GM12873 (cell line): Measurements from ENCODE around the gene TSC22D1.

Experiments used
- CTCF ChIP-seq: IDR thresholded peaks from 2 replicates; pipeline ENCODE4 v1.5.1; 2012; ENCODE audit warnings: low read depth, mild to moderate bottlenecking, moderate library complexity, low read length, control low read depth; ENCODE audit not compliant: insufficient read depth; ENCODE audit errors: missing control alignments

TSC22D1 gene

GRCh38 chr13:44609137-44609536 lies 33.0 kb upstream of the TSC22D1 start:
- TF ChIP-seq CTCF, result no peak

GRCh38 chr13:44605721-44606120 lies 29.6 kb upstream of the TSC22D1 start:
- TF ChIP-seq CTCF, result no peak

DNA sequence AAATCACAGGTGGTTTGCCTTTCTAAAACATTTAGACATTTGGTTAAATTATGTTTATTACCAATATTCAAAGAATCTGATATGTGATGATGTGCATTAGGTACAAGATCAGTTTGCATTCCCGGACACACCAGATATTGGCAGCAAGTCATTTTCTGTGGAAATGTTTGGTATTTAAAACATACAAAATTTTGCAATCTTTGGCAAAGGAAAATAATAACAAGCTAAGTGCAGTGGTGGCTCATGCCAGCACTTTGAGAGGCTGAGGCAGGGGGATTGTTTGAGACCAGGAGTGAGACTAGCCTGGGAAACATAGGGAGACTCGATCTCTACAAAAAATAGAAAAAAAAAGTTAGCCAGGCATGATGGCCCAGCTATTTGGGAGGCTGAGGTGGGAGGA lies 29.1 kb upstream of the TSC22D1 start:
- no peak for TF ChIP-seq CTCF

- no peak for TF ChIP-seq CTCF
Observed at GRCh38 chr13:44601586-44601985, 25.5 kb upstream of the TSC22D1 start.

GRCh38 chr13:44592216-44592847 lies 16.2 kb upstream of the TSC22D1 start:
- TF ChIP-seq CTCF, result no peak

DNA sequence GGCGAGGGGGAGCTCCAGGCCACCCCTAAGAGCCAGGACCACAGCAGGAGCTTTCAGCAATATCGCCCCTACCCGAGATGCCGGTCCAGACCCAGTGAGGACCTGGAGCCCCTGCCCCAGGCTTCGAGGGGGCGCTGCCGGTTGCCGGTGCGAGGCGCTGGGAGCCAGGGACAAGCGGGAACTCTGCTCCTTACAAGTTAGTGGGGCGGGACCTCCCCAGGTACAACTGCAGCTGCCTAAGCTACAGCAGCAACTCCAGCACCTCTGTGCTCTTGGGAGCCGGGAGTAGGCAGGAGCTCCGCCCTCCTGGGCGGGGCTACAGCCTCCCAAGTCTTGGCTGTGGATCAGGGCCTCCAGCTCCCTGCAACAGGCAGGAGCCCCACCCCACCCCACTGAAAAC lies 15.2 kb upstream of the TSC22D1 start:
- TF ChIP-seq CTCF, result no peak

DNA sequence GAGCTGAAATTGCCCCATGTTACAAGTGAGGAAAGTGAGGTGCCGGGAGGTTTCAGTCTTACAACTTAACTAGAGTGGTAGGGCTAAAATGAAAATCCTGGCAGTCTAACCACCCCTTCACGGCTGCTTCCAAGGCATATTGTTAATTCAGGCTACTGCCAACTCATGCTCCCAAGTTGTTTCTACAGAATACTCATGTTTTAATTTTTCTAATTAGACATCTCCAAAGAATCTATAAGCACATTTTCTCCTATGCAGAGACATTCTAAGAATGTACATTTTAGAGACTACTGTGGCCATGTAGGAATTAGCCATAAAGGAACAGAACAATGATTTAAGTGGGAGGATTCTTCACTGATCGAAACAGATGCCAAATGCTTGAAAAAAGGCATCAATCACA lies 7.0 kb upstream of the TSC22D1 start:
- no peak for TF ChIP-seq CTCF

- TF ChIP-seq CTCF, result no peak
Observed at GRCh38 chr13:44578067-44578400, 1.9 kb upstream of the TSC22D1 start.
